ENCODE data around the gene ITPK1.

The ITPK1 gene

DNA sequence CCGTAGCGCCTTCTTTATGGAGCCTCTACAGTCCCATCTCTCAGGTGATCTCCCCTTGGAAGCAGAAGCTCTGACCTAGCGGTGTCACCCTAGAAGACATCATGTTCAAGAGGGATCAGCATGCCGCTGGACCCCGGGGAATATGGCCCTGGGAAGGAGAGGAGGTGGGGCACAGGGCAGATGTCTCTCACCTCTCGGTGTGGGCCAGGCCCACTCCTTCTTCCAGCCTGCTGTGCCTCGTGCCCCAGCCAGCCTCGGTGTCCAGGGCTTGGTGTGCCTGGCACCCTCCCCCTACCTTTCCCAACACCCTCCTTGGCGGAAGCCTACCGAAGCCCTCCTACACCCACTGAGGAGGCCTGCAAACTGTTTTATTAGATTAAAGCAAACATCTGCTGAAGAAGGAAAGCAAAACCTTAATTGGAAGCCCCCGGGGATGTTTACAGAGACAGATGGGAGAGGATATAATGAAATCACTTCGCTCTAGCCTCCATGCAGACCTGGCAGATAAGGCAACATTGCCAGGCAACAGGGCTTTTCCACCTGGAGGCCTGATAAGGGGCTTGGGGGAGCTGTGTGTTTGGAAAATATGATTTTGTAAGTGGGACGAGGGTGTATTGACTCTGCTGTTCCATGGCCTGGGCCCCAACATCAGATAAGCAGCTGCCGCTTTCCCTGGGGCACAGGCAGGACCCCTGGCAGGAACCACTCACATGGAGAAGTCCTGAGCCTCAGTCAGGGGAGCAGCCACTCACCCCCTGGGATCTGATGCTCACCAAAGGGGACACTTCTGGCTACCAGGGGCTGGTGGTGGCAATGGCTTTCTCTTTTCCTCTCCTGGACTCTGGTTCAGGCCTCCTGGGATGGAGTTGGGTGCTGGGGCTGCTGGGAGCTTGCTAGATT, 198.4 kb downstream of the ITPK1 start:
- no peak overlapping the region for H3K4me3 ChIP-seq (ENCODE audit: low read depth, low read length)
- TF ChIP-seq, protein P1, sequence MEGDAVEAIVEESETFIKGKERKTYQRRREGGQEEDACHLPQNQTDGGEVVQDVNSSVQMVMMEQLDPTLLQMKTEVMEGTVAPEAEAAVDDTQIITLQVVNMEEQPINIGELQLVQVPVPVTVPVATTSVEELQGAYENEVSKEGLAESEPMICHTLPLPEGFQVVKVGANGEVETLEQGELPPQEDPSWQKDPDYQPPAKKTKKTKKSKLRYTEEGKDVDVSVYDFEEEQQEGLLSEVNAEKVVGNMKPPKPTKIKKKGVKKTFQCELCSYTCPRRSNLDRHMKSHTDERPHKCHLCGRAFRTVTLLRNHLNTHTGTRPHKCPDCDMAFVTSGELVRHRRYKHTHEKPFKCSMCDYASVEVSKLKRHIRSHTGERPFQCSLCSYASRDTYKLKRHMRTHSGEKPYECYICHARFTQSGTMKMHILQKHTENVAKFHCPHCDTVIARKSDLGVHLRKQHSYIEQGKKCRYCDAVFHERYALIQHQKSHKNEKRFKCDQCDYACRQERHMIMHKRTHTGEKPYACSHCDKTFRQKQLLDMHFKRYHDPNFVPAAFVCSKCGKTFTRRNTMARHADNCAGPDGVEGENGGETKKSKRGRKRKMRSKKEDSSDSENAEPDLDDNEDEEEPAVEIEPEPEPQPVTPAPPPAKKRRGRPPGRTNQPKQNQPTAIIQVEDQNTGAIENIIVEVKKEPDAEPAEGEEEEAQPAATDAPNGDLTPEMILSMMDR (IDR thresholded peaks at IDR 0.05; ENCODE audit: borderline replicate concordance, insufficient read depth, low read depth, low read length): no peak

GRCh38 chr14:92916201-92916600, 199.5 kb downstream of the ITPK1 start:
- TF ChIP-seq, protein P1 (IDR thresholded peaks at IDR 0.05; ENCODE audit: borderline replicate concordance, insufficient read depth, low read depth, low read length): no peak
- no peak overlapping the region for H3K4me3 ChIP-seq (ENCODE audit: low read depth, low read length)

- TF ChIP-seq, protein P1 (IDR thresholded peaks at IDR 0.05; ENCODE audit: borderline replicate concordance, insufficient read depth, low read depth, low read length): no peak
- no peak overlapping the region for H3K4me3 ChIP-seq (ENCODE audit: low read depth, low read length)
Observed at GRCh38 chr14:92914087-92914656, 201.6 kb downstream of the ITPK1 start.

DNA sequence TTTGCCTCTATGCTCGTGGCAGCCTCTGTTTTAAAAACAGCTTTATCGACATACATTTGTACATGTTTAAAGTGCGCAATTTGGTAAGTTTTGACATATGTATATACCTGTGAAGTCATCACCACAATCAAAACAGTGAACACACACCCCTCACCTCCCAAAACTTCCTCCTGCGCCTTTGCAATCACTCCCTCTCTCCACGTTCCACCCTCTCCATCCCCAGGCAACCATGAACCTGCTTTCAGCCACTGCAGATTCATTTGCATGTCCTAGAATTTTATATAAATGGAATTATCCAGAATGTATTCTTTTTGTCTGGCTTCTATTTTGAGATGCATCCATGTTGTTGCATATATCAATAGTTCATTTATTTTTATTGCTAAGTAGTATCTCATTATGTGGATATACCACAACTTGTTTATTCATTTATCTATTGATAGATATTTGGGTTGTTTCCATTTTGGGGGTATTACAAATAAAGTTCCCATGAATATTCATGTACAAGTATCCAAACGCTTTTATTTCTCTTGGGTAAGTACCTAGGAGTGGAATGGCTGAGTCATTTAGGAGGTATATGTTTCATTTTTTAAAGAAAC, 208.3 kb downstream of the ITPK1 start:
- no peak overlapping the region for H3K4me3 ChIP-seq (ENCODE audit: low read depth, low read length)
- TF ChIP-seq, protein P1 (IDR thresholded peaks at IDR 0.05; ENCODE audit: borderline replicate concordance, insufficient read depth, low read depth, low read length): no peak

- TF ChIP-seq, protein P1 (IDR thresholded peaks at IDR 0.05; ENCODE audit: borderline replicate concordance, insufficient read depth, low read depth, low read length): no peak
- H3K4me3 ChIP-seq (ENCODE audit: low read depth, low read length): no peak overlapping the region
Observed at GRCh38 chr14:92906823-92907222, 208.9 kb downstream of the ITPK1 start.

DNA sequence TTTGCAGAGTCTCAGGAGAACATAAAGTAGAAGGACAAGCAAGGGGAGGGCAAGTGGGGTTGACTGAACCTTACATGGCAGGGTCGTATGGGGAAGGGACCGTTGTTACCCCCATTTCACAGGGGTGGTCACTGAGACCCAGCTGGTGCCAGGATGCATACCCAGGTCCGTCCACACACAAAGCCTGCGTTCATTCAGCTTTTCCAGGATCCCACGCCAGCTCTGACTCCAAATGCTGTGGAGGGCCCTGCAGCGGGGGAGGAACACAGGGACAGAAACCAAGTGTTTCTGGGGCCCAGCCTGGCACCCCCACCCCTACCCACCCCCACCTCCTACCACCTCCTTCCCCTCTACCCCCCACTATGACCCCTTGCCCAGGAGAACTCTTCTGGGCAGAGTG, 209.3 kb downstream of the ITPK1 start:
- TF ChIP-seq, protein P1 (IDR thresholded peaks at IDR 0.05; ENCODE audit: borderline replicate concordance, insufficient read depth, low read depth, low read length): no peak
- H3K4me3 ChIP-seq (ENCODE audit: low read depth, low read length): no peak overlapping the region

All from GM12875 (cell line).